GM06990 (cell line): Measurements from ENCODE around the gene NTM.

Source experiments
- DNase-seq: peaks from one replicate; pipeline ENCODE4 v3.0.0-alpha.2; 2011; ENCODE audit not compliant: insufficient read length; ENCODE audit errors: extremely low read depth
- H3K27me3 ChIP-seq: replicated peaks from 2 replicates; pipeline ENCODE4 v1.6.0; 2011; ENCODE audit warnings: low read length; ENCODE audit not compliant: control insufficient read depth, insufficient read depth
- H3K36me3 ChIP-seq: 2 replicates; pipeline ENCODE4 v1.5.1; 2011; ENCODE audit warnings: low read length; ENCODE audit not compliant: control insufficient read depth, insufficient read depth
- H3K4me3 ChIP-seq: replicated peaks from 2 replicates; pipeline ENCODE4 v1.5.1; 2011; ENCODE audit warnings: low read depth, mild to moderate bottlenecking, control low read depth, low read length
- TF ChIP-seq, protein P1 (sequence below): IDR thresholded peaks from 2 replicates; pipeline ENCODE4 v1.5.1; 2011; ENCODE audit warnings: low read length, control low read depth, mild to moderate bottlenecking, inconsistent platforms; ENCODE audit not compliant: insufficient read depth, poor library complexity, severe bottlenecking

Gene NTM

GRCh38 chr11:131591051-131591461, 220.6 kb downstream of the NTM start:
- Histone ChIP-seq H3K27me3 (no peaks in the 10 kb centered on the region; the same call in none of the 2 replicates), H3K36me3 (no peaks in the 10 kb centered on the region), H3K4me3 (no peak overlapping the region)
- TF ChIP-seq, protein P1, sequence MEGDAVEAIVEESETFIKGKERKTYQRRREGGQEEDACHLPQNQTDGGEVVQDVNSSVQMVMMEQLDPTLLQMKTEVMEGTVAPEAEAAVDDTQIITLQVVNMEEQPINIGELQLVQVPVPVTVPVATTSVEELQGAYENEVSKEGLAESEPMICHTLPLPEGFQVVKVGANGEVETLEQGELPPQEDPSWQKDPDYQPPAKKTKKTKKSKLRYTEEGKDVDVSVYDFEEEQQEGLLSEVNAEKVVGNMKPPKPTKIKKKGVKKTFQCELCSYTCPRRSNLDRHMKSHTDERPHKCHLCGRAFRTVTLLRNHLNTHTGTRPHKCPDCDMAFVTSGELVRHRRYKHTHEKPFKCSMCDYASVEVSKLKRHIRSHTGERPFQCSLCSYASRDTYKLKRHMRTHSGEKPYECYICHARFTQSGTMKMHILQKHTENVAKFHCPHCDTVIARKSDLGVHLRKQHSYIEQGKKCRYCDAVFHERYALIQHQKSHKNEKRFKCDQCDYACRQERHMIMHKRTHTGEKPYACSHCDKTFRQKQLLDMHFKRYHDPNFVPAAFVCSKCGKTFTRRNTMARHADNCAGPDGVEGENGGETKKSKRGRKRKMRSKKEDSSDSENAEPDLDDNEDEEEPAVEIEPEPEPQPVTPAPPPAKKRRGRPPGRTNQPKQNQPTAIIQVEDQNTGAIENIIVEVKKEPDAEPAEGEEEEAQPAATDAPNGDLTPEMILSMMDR: no peak
- no peak for DNase-seq

DNA sequence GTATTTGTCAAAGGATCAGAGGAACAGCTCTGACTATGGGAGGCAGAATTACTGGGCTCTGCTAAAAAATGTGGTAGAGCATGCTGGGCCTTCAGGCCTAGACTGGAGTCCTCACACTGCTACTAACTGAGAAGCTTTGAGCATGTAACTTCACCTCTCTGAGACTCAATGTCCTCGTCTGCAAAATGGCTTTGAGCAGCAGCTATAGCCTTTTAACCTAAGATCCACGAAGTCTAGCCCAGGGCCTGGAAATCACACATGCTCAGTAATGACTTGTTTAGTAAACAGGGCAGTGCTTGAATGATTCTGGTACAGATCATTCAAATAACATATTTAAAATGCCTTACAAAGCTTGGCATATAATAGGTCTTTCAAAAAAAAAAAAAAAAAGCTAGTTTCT, 221.7 kb downstream of the NTM start:
- Histone ChIP-seq H3K27me3 (no peaks in the 10 kb centered on the region; the same call in 1 of the 2 replicates), H3K36me3 (no peaks in the 10 kb centered on the region), H3K4me3 (no peak overlapping the region)
- DNase-seq: no peak
- TF ChIP-seq, protein P1: no peak

GRCh38 chr11:131592734-131593133, 222.3 kb downstream of the NTM start:
- Histone ChIP-seq H3K4me3 (no peak overlapping the region), H3K36me3 (no peaks in the 10 kb centered on the region), H3K27me3 (no peaks in the 10 kb centered on the region; the same call in none of the 2 replicates)
- DNase-seq: no peak
- TF ChIP-seq, protein P1: no peak

DNA sequence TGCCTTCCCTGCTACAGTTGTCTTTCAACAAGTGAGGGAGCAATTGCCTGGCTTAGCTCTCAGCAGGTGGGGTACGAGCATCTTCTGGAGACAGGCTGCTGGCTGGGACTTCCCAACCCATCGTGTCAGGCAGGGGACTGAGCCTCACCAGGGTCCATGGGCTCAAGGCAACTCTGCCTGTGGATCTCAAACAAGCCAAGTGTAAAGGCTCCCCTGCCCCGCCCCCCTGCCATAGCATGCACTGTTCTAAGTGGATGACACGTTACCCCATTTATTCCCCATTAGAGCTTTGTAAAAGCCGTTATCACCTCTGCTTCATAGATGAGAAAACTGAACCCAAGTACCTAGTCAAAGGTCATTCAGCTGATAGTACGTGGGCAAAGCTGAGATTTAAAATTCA, 222.9 kb downstream of the NTM start:
- Histone ChIP-seq H3K4me3 (no peak overlapping the region), H3K36me3 (no peaks in the 10 kb centered on the region), H3K27me3 (no peaks in the 10 kb centered on the region; the same call in none of the 2 replicates)
- TF ChIP-seq, protein P1: no peak
- no peak for DNase-seq

GRCh38 chr11:131595797-131596196, 225.4 kb downstream of the NTM start:
- no peak for DNase-seq
- no peaks in the 10 kb centered on the region; the same call in none of the 2 replicates for H3K27me3 ChIP-seq
- TF ChIP-seq, protein P1: no peak
- no peak overlapping the region for H3K4me3 ChIP-seq
- no peaks in the 10 kb centered on the region for H3K36me3 ChIP-seq

- TF ChIP-seq, protein P1: no peak
- no peak for DNase-seq
- Histone ChIP-seq H3K4me3 (no peak overlapping the region), H3K36me3 (no peaks in the 10 kb centered on the region), H3K27me3 (no peaks in the 10 kb centered on the region; the same call in none of the 2 replicates)
These were observed 227.5 kb downstream of the NTM start for GRCh38 chr11:131597890-131598289.
